Measurements from ENCODE around the gene MAN1C1.

Gene MAN1C1

GRCh38 chr1:25785333-25786067, 168.9 kb downstream of the MAN1C1 start:
- TF ChIP-seq CTCF (IDR thresholded peaks at IDR 0.05; ENCODE audit: borderline replicate concordance, insufficient read depth, low read depth, low read length): no peak
- no peak overlapping the region for H3K4me3 ChIP-seq (ENCODE audit: low read depth, low read length)

- H3K4me3 ChIP-seq (ENCODE audit: low read depth, low read length): no peak overlapping the region
Observed at GRCh38 chr1:25786887-25787759, 170.5 kb downstream of the MAN1C1 start.

GRCh38 chr1:25787760-25788166, 171.2 kb downstream of the MAN1C1 start:
- no peak for TF ChIP-seq CTCF (IDR thresholded peaks at IDR 0.05; ENCODE audit: borderline replicate concordance, insufficient read depth, low read depth, low read length)
- no peak overlapping the region for H3K4me3 ChIP-seq (ENCODE audit: low read depth, low read length)

More at GRCh38 chr1:25786887-25787759, 170.5 kb downstream of the MAN1C1 start:
- TF ChIP-seq CTCF (IDR thresholded peaks at IDR 0.05; ENCODE audit: borderline replicate concordance, insufficient read depth, low read depth, low read length): no peak

GRCh38 chr1:25790472-25790871, 173.9 kb downstream of the MAN1C1 start:
- TF ChIP-seq CTCF (IDR thresholded peaks at IDR 0.05; ENCODE audit: borderline replicate concordance, insufficient read depth, low read depth, low read length): no peak
- no peak overlapping the region for H3K4me3 ChIP-seq (ENCODE audit: low read depth, low read length)

GRCh38 chr1:25792115-25792514, 175.5 kb downstream of the MAN1C1 start:
- H3K4me3 ChIP-seq (ENCODE audit: low read depth, low read length): no peak overlapping the region
- no peak for TF ChIP-seq CTCF (IDR thresholded peaks at IDR 0.05; ENCODE audit: borderline replicate concordance, insufficient read depth, low read depth, low read length)

GRCh38 chr1:25793585-25794170, 177.1 kb downstream of the MAN1C1 start:
- H3K4me3 ChIP-seq (ENCODE audit: low read depth, low read length): no peak overlapping the region
- TF ChIP-seq CTCF (IDR thresholded peaks at IDR 0.05; ENCODE audit: borderline replicate concordance, insufficient read depth, low read depth, low read length): no peak

Data from GM12875 (cell line).